Trophoblast cell (in vitro differentiated cells and primary cell): ENCODE measurements around the gene LRRC37A3.
"Not testable (repeated sequence)": the region's sequence is repeated elsewhere in the genome, so short reads cannot be mapped to it uniquely, and the experiment has no call there.

Source experiments
- DNase-seq, 2 donors: peaks; one replicate each; pipeline ENCODE4 v3.0.0-alpha.2; 2016
- H2AFZ ChIP-seq: 2 replicates; pipeline ENCODE4 v1.6.1; 2013; ENCODE audit warnings: low read length, moderate library complexity, mild to moderate bottlenecking; ENCODE audit not compliant: insufficient read depth, poor library complexity
- H2AK5ac ChIP-seq: 2 replicates; pipeline ENCODE4 v1.6.1; 2013; ENCODE audit warnings: mild to moderate bottlenecking, low read length
- H2BK120ac ChIP-seq: 2 replicates; pipeline ENCODE4 v1.6.1; 2013; ENCODE audit warnings: low read length, mild to moderate bottlenecking, moderate library complexity; ENCODE audit not compliant: insufficient read depth, poor library complexity
- H2BK12ac ChIP-seq: 2 replicates; pipeline ENCODE4 v1.6.1; 2013; ENCODE audit warnings: mild to moderate bottlenecking, low read length, moderate library complexity
- H2BK5ac ChIP-seq: 2 replicates; pipeline ENCODE4 v1.6.1; 2013; ENCODE audit warnings: low read length, low read depth, moderate library complexity, mild to moderate bottlenecking; ENCODE audit not compliant: poor library complexity
- H3K14ac ChIP-seq: 2 replicates; pipeline ENCODE4 v1.6.1; 2013; ENCODE audit warnings: mild to moderate bottlenecking, low read length
- H3K18ac ChIP-seq: 2 replicates; pipeline ENCODE4 v1.6.1; 2013; ENCODE audit warnings: mild to moderate bottlenecking, low read length
- H3K23ac ChIP-seq: 2 replicates; pipeline ENCODE4 v1.6.1; 2013; ENCODE audit warnings: low read length
- H3K27ac ChIP-seq: 2 replicates; pipeline ENCODE4 v1.5.1; 2013; ENCODE audit warnings: low read depth, mild to moderate bottlenecking, inconsistent platforms, low read length, moderate library complexity
- H3K27me3 ChIP-seq: 2 replicates; pipeline ENCODE4 v1.6.1; 2013; ENCODE audit warnings: inconsistent platforms, mild to moderate bottlenecking, low read length, moderate library complexity; ENCODE audit not compliant: insufficient read depth
- H3K36me3 ChIP-seq, 2 experiments: 1 replicate in 1 of 2; 2 replicates in 1 of 2; pipeline ENCODE4 v1.6.1; 2013; ENCODE audit warnings: low read length in 2 of 2, mild to moderate bottlenecking in 2 of 2, moderate library complexity in 1 of 2; ENCODE audit not compliant: insufficient read depth in 2 of 2, control insufficient read depth in 1 of 2
- H3K4ac ChIP-seq: 2 replicates; pipeline ENCODE4 v1.6.1; 2013; ENCODE audit warnings: low read depth, mild to moderate bottlenecking, low read length, moderate library complexity
- H3K4me1 ChIP-seq, 2 experiments: 1 replicate in 1 of 2; 2 replicates in 1 of 2; pipeline ENCODE4 v1.6.1; 2013; ENCODE audit warnings: low read length in 2 of 2, mild to moderate bottlenecking in 2 of 2, moderate library complexity in 1 of 2; ENCODE audit not compliant: insufficient read depth in 2 of 2, control insufficient read depth in 1 of 2
- H3K4me2 ChIP-seq: 2 replicates; pipeline ENCODE4 v1.6.1; 2013; ENCODE audit warnings: inconsistent platforms, mild to moderate bottlenecking, low read length, moderate library complexity
- H3K4me3 ChIP-seq: 2 replicates; pipeline ENCODE4 v1.5.1; 2013; ENCODE audit warnings: mild to moderate bottlenecking, low read depth, low read length, inconsistent platforms
- H3K79me1 ChIP-seq: one replicate; pipeline ENCODE4 v1.6.1; 2013; ENCODE audit warnings: low read length
- H3K79me2 ChIP-seq: 2 replicates; pipeline ENCODE4 v1.6.1; 2013; ENCODE audit warnings: low read length, mild to moderate bottlenecking; ENCODE audit not compliant: control insufficient read depth, insufficient read depth, poor library complexity
- H3K9ac ChIP-seq: 2 replicates; pipeline ENCODE4 v1.6.1; 2013; ENCODE audit warnings: mild to moderate bottlenecking, low read length
- H3K9me3 ChIP-seq: 2 replicates; pipeline ENCODE4 v1.6.1; 2013; ENCODE audit warnings: low read depth, mild to moderate bottlenecking, control low read depth, inconsistent platforms, low read length; ENCODE audit not compliant: insufficient read depth
- H4K12ac ChIP-seq: 2 replicates; pipeline ENCODE4 v1.6.1; 2013; ENCODE audit warnings: low read depth, mild to moderate bottlenecking, low read length, moderate library complexity
- H4K8ac ChIP-seq: 2 replicates; pipeline ENCODE4 v1.6.1; 2013; ENCODE audit warnings: low read depth, mild to moderate bottlenecking, low read length, moderate library complexity
- H4K91ac ChIP-seq: one replicate; pipeline ENCODE4 v1.6.1; 2013; ENCODE audit warnings: low read depth, mild to moderate bottlenecking, low read length, moderate library complexity
- WGBS: extraction: QIAGEN DNeasy Blood & Tissue Kit; methylation state at CpG from one replicate; pipeline ENCODE4 v1.1.7; 2013; ENCODE audit warnings: missing lambda C conversion rate; ENCODE audit not compliant: insufficient read length, insufficient coverage; ENCODE audit errors: extremely low coverage; 5-methylcytosine and 5-hydroxymethylcytosine counted together

The LRRC37A3 gene

DNA sequence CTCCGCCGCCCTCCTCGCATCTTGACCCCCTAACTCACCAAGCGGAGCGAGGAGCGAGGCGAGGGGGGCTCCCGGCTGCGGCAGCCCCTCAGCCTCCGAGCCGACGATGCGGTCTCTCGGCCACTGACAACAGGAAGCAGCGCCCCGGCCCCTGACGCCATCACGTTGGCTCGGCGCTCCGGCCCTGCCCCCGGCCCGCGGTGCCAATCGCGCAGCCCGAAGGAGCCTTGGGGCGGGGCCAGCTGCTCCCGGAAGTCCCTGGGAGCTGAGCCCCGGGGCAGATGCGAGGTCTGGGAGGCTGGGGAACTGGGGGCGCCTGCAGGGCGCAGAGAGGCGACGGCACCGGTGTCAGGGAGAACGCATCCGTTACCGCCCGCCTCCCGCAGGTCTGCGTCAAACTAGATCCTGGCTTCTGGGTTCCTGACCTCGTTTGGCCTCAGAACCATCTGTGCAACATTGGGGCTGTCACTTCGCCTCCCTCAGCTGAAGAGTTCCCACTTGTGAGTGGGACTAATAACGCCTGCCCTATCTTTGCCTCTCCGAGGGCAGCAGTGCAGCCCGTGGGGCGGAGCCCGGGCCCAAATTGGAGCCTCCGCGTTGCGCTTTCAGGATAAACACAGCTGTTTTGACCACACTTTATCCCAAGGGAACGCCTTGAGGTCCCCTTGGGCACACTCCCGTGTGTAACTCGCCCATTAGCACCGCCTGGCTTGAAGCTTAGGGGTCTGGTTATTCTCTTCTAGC, 82.1 kb downstream of the LRRC37A3 start:
- H2BK120ac ChIP-seq, H3K27ac ChIP-seq, H3K14ac ChIP-seq, H2AFZ ChIP-seq, H3K79me1 ChIP-seq, H2BK5ac ChIP-seq, H2AK5ac ChIP-seq, H3K79me2 ChIP-seq, H3K36me3 ChIP-seq, H3K9me3 ChIP-seq, H3K4ac ChIP-seq, H3K27me3 ChIP-seq, H2BK12ac ChIP-seq, H4K91ac ChIP-seq, H3K23ac ChIP-seq, H4K12ac ChIP-seq, H3K4me1 ChIP-seq, H3K18ac ChIP-seq: not testable (repeated sequence)
- no CpG with 5 or more reads among the region's 56 CpGs for WGBS
- Histone ChIP-seq H3K9ac (peak overlapping the region; percentile 58), H3K4me3 (peak overlapping the region; percentile 82), H4K8ac (peak overlapping the region; percentile 14), H3K4me2 (peak overlapping the region; percentile 89)
- peak; percentile 79 to 83 for DNase-seq

DNA sequence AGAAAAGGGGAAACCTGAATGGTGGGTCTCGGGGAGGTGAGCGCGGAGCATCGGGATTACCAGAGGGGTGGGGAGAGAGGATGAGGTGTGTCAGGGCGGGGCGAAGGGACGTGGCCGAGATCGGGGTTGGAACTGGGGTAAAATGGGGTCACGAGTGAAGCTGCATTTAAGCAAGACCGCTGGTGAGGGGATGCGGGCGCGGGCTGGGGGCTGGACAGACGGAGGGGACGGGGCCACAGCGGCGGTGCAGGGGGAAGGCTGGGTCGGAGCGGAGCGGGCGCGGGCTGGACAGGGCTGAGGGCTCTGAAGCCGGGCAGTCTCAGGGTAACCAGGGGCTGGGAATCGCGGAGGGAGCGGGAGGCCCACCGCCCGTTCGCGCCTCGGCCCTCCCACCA, 82.7 kb downstream of the LRRC37A3 start:
- not testable (repeated sequence) for H3K36me3 ChIP-seq, H3K18ac ChIP-seq
- WGBS: no CpG with 5 or more reads among the region's 32 CpGs

GRCh38 chr17:64834060-64834459, 85.2 kb downstream of the LRRC37A3 start:
- WGBS: no CpG with 5 or more reads among the region's 3 CpGs
- H4K8ac ChIP-seq, H2AFZ ChIP-seq, H3K36me3 ChIP-seq, H3K4me3 ChIP-seq, DNase-seq, H2BK12ac ChIP-seq, H3K4ac ChIP-seq, H3K18ac ChIP-seq, H2BK120ac ChIP-seq, H3K27me3 ChIP-seq, H3K9me3 ChIP-seq, H3K23ac ChIP-seq, H3K14ac ChIP-seq, H3K4me1 ChIP-seq, H3K79me2 ChIP-seq, H3K9ac ChIP-seq, H3K4me2 ChIP-seq, H2AK5ac ChIP-seq, H3K27ac ChIP-seq, H2BK5ac ChIP-seq, H3K79me1 ChIP-seq, H4K12ac ChIP-seq, H4K91ac ChIP-seq: not testable (repeated sequence)

More for the DNA sequence above, 82.7 kb downstream of the LRRC37A3 start:
- H4K91ac ChIP-seq, H2BK12ac ChIP-seq, H3K14ac ChIP-seq, H4K12ac ChIP-seq, H3K27ac ChIP-seq, H2AK5ac ChIP-seq, H2BK5ac ChIP-seq, H3K9me3 ChIP-seq, H3K4me1 ChIP-seq, H3K79me2 ChIP-seq, H3K27me3 ChIP-seq, H3K23ac ChIP-seq, H2BK120ac ChIP-seq, H2AFZ ChIP-seq, H3K79me1 ChIP-seq: not testable (repeated sequence)
- H3K4me3 ChIP-seq: peak overlapping the region; percentile 82
- H3K9ac ChIP-seq: peak overlapping the region; percentile 40
- H3K4me2 ChIP-seq: peak overlapping the region; percentile 89
- peak in 1 of 2 donors; percentile 8 for DNase-seq
- peak overlapping the region; percentile 39 for H3K4ac ChIP-seq
- H4K8ac ChIP-seq: peak overlapping the region; percentile 14

DNA sequence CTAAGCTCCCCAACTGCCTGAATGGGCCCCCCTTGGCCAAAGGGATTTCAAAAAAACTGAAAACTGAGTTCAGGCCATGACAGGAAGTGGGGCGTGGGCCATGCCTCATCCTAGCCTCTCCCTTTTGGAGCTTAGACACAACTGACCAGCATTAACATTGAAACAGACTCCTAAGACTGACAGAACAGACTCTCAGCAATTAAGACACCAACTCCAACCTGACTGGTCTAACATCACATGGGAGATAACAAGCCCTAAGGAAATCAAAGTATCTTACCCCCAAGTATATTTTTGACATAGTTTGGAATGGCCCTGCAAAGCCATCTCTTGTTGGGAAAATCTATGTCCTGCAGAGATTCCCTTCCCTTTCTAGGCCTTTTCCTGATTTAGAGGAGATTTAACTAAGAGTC, 88.6 kb downstream of the LRRC37A3 start:
- H2BK120ac ChIP-seq, H3K27me3 ChIP-seq, H3K18ac ChIP-seq, H3K4me3 ChIP-seq, H3K14ac ChIP-seq, H3K4ac ChIP-seq, H2AK5ac ChIP-seq, H3K9me3 ChIP-seq, H2BK5ac ChIP-seq, H4K12ac ChIP-seq, H4K8ac ChIP-seq, H3K4me1 ChIP-seq, H4K91ac ChIP-seq, H2AFZ ChIP-seq, H3K36me3 ChIP-seq, H2BK12ac ChIP-seq, DNase-seq, H3K27ac ChIP-seq, H3K79me1 ChIP-seq, H3K4me2 ChIP-seq, H3K23ac ChIP-seq, H3K9ac ChIP-seq, H3K79me2 ChIP-seq: not testable (repeated sequence)
- no CpG with 5 or more reads among the region's 1 CpG for WGBS
